ENCODE data around the gene COG7.

DNA sequence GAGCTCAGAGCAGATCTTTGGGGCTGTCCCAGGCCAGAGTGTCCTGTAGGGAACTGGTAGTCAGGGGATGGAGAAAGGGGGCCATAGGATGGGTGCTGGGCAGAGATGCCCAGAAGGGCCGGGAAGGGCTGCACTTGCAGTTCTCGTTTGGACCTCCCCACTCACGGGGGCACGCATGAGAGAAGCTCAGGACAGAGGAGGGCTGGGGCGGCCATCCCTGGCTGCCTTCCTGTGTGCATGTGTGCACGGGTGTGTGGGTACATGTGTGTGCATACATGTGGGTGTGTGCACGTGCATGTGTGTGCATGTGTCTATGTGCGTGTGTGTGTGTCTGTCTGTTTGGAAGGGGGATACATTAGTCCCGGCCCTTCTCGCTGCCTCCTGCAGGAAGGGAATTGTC lies 73.3 kb downstream of the COG7 start:
- TF ChIP-seq EZH2 (IDR thresholded peaks at IDR 0.05) (no peak), POLR2AphosphoS5 (IDR thresholded peaks at IDR 0.05; ENCODE audit: borderline replicate concordance, low read depth, low read length) (no peak), FOXP2 (optimal IDR thresholded peaks at IDR 0.05; ENCODE audit: control extremely low read depth, extremely low read length, insufficient read depth) (no peak)

Measured in SK-N-MC (cell line).